Lower lobe of right lung (tissue), 2 donors: ENCODE measurements around the gene VPS35. TPM values are rescaled to one million over a fixed set of nuclear protein-coding genes. Genes with fewer than 3 reads are reported as not detected.

ENCODE experiments used
- ATAC-seq, 2 donors: fragments of 200-7000 bp; cut with Tn5 transposase; one replicate each; pipeline ENCODE4 v1.9.1; 2020 to 2022; ENCODE audit warnings: mild to moderate bottlenecking in 2 of 2, moderate library complexity in 2 of 2
- DNase-seq: peaks from one replicate; pipeline ENCODE4 v3.0.0-alpha.2; 2020
- H3K27ac ChIP-seq: fragments of 200-600 bp; one replicate; pipeline ENCODE4 v1.8.0; 2022
- H3K27me3 ChIP-seq: fragments of 200-600 bp; one replicate; pipeline ENCODE4 v1.8.0; 2022; ENCODE audit warnings: low read depth
- H3K36me3 ChIP-seq: fragments of 200-600 bp; one replicate; pipeline ENCODE4 v1.8.0; 2022; ENCODE audit warnings: mild to moderate bottlenecking
- H3K4me1 ChIP-seq: fragments of 200-600 bp; one replicate; pipeline ENCODE4 v1.8.0; 2022
- H3K4me3 ChIP-seq: fragments of 200-600 bp; one replicate; pipeline ENCODE4 v1.8.0; 2022; ENCODE audit warnings: mild to moderate bottlenecking
- H3K9me3 ChIP-seq: fragments of 200-600 bp; one replicate; pipeline ENCODE4 v1.8.0; 2022
- CTCF ChIP-seq: fragments of 200-600 bp; IDR thresholded peaks from one replicate; pipeline ENCODE4 v1.8.0; 2022; ENCODE audit warnings: antibody characterized with exemption, mild to moderate bottlenecking
- intact Hi-C: fragments of 100-400 bp; cut with DNase I; formaldehyde crosslinking; loops from one replicate; pipeline ENCODE4 v1.11.0; 2022
- total RNA-seq: library from RNA; stranded (reverse); fragmentation: NEBNext Ultra II Directional; extraction: Animal tissue kit (Norgen Biotek cat#: 25700); gene quantifications from one replicate; pipeline ENCODE4 v1.2.1, GENCODE V29; 2021
- donor health status: DM: no; HTN: yes; CAD: no; lungs with severe emphysema.

The VPS35 gene
- total RNA-seq, 1 donor from 2014 or later: 98.9 TPM

GRCh38 chr16:46612121-46612520 lies 76.9 kb downstream of the VPS35 start:
- TF ChIP-seq CTCF: no peak
- DNase-seq (no peak), ATAC-seq (no peak)
- no peaks in the 10 kb centered on the region for H3K36me3 ChIP-seq
- no peak overlapping the region for H3K4me3 ChIP-seq
- H3K27me3 ChIP-seq: no peaks in the 10 kb centered on the region
- H3K27ac ChIP-seq: no peak overlapping the region
- intact Hi-C loops: no loop called here
- no peaks in the 10 kb centered on the region for H3K4me1 ChIP-seq
- H3K9me3 ChIP-seq: no peaks in the 10 kb centered on the region

GRCh38 chr16:46607529-46607928 lies 81.4 kb downstream of the VPS35 start:
- DNase-seq (no peak), ATAC-seq (no peak)
- Histone ChIP-seq H3K36me3 (no peaks in the 10 kb centered on the region), H3K27me3 (no peaks in the 10 kb centered on the region), H3K9me3 (no peaks in the 10 kb centered on the region), H3K4me3 (no peak overlapping the region), H3K4me1 (no peaks in the 10 kb centered on the region), H3K27ac (no peak overlapping the region)
- peak; percentile 46 for TF ChIP-seq CTCF
- intact Hi-C loops: no loop called here

GRCh38 chr16:46606231-46606630 lies 82.7 kb downstream of the VPS35 start:
- H3K4me1 ChIP-seq: no peaks in the 10 kb centered on the region
- DNase-seq (no peak), ATAC-seq (no peak)
- TF ChIP-seq CTCF: no peak
- H3K27me3 ChIP-seq: no peaks in the 10 kb centered on the region
- H3K27ac ChIP-seq: no peak overlapping the region
- intact Hi-C loops: no loop called here
- H3K36me3 ChIP-seq: no peaks in the 10 kb centered on the region
- H3K4me3 ChIP-seq: no peak overlapping the region
- H3K9me3 ChIP-seq: no peaks in the 10 kb centered on the region

Other genes with a start within 250 kb of the VPS35 start
- gene SHCBP1, start 67.8 kb downstream of the VPS35 start, total RNA-seq: 2.1 TPM
- gene ORC6, start 481 bp upstream of the VPS35 start, total RNA-seq: 1.3 TPM
- 2.0 TPM for gene MYLK3, start 59.2 kb upstream of the VPS35 start, total RNA-seq
- gene C16orf87, start 142.0 kb upstream of the VPS35 start, total RNA-seq: 5.8 TPM
- 4.8 TPM for gene GPT2, start 195.2 kb upstream of the VPS35 start, total RNA-seq